SW480 (cell line): ENCODE results near the gene ZDHHC22.
"Not testable (repeated sequence)": the region's sequence is repeated elsewhere in the genome, so short reads cannot be mapped to it uniquely, and the experiment has no call there.

ENCODE experiments used
- DNase-seq: peaks from one replicate; pipeline ENCODE4 v3.0.0-alpha.2; 2016; ENCODE audit warnings: low spot score

The ZDHHC22 gene, protein sequence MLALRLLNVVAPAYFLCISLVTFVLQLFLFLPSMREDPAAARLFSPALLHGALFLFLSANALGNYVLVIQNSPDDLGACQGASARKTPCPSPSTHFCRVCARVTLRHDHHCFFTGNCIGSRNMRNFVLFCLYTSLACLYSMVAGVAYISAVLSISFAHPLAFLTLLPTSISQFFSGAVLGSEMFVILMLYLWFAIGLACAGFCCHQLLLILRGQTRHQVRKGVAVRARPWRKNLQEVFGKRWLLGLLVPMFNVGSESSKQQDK

DNA sequence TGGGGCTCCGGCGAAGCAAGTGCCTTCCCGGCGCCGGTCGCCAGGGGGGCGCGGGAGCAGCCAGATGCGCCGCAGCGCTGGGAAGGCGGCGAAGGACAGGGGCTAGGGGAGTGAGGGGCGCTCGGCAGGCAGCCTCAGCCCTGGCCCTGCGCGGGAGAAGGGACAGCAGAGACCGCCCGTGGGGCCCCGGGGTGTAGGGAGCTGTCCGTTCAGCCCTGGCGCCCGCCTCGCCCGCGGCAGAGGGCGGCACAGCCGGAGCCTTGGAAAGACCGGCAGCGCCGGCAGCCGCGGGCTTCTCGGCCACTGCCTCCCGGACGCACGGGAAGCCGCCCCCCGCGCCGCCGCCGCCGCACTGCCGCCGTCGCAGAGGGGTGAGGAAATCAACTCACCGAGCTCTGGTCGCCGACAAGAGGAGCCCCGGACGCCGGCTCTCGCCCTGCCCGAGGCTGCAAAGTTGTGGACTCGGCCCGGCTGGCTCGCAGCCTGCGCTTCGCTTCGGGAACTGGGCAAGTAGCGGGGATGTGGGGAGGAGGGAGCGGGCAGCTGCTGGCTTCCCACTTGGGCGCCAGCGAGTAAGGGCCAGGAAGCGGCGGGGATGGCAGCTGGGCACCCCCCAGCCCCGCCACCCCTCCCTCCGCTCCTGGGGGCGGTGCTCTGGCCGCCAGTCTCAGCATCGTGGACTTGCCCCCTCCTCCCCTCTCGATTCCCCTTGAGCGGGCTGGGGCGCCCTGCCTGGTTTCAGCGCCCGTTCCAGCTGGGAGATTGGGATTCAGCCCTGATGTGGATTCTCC lies at the start of gene ZDHHC22:
ZDHHC22 (minus strand) TSS at position 578 of the 791 bp plus-strand sequence. CDS start 2,053 bp downstream, outside the sequence.
- peak; percentile 58 for DNase-seq

DNA sequence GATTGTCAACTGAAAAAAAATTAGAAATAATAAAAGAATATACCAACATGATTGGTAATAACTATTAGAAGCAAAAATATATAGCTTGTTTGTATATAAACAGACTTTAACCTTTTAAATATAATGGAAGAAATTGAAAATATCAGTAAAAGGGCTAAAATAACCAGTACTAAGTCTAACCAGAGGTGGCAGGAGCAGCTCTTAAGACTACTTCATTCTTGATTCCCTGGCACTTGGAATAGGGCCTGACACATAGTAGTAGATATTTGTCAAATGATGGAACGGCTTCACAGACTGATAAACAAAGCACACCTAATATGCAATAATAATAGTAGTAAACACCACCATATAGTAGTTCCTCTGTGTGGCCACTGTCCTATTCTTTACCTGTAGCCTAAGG lies 49.4 kb upstream of the ZDHHC22 start:
- no peak for DNase-seq

DNA sequence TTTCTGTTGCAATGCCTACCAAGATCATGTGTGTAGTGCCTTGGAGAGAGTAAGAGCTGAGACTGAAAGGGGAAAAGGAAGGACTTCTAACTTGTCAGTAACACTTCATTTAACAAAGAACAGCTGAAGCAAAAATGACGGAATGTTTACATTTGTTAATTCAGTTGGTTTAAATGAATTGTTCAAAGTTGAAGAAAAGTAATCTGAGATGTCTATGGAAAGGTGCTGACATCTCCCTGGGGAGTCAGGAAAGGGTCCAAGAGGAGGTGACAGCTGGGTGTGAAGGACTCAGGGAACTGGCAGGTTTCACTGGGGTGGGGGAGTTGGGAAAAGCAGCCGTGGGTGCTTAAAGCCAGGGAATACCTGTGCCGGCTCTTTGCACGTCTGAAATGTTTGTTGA lies 47.9 kb upstream of the ZDHHC22 start:
- no peak for DNase-seq

DNA sequence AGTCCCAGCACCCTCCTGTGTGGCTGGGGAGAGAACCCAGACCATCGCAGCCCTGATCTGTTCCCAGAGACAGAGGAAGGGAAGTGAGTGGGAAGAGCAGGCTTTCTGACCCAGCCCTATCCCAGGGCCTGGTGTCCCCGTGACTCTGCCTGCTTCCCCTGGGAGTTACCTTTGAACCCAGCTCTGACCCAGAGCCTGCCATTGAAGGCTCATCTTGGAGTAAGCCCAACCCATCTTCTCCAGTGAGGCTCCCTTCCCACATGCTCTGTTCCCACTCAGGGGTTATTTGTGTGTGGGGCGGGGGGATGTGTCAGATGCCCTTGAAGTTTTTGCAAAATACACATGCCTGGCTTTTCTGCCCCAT lies 46.0 kb upstream of the ZDHHC22 start:
- DNase-seq: no peak

DNA sequence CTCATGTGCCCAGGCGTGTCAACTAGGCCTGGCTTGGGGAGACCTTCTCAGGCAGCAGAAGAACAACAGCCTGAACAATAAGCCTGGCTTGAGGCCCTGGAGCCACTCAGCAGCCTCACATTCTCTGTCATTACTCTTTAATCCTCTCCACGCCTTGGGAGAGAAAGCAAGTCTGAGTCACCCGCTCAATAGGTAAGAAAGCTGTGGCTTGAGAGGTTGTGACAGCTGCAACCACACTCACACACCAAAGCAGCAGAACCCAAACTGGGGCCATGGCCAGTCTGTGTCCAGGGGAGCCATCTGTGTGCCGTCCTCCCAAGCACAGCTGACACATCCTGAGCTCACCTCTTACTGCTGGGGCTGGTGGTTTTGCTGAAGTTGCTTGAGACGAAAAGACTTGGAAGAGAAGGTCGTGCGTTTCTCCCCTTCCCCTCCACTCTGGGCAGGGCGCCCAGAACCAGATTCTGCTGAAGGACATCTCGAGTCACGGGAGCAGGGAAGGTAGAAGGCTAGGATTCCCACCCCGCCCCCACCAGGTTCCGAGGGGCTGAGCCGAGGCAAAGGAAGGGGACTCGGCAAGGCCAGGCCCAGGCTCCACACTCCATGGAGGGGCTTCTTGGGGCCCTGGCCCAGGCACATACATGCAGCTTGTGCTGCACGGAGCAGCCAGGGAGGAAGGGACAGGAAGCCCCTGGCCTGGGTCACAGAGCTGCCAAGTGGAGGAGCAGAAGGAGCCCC lies 45.5 kb upstream of the ZDHHC22 start:
- peak; percentile 33 for DNase-seq

DNA sequence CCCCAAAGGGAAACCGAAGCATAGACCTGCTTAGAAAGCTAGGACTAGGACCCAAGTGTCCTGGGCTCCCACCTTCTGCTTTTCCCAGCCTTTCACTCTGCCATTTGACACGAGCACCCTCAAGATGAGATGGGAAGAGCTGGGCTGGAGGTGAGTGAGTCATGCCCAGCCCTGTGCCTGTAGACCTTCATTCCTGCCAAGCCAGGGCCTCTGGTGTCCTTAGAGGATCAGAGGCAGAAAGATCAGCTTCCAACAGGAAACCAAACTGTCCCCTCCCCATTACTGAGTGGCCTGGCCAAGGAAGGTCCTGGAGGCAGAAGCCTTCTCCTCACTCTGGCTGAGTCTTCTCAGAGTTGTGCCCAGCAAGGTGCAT lies 43.5 kb upstream of the ZDHHC22 start:
- DNase-seq: no peak

DNA sequence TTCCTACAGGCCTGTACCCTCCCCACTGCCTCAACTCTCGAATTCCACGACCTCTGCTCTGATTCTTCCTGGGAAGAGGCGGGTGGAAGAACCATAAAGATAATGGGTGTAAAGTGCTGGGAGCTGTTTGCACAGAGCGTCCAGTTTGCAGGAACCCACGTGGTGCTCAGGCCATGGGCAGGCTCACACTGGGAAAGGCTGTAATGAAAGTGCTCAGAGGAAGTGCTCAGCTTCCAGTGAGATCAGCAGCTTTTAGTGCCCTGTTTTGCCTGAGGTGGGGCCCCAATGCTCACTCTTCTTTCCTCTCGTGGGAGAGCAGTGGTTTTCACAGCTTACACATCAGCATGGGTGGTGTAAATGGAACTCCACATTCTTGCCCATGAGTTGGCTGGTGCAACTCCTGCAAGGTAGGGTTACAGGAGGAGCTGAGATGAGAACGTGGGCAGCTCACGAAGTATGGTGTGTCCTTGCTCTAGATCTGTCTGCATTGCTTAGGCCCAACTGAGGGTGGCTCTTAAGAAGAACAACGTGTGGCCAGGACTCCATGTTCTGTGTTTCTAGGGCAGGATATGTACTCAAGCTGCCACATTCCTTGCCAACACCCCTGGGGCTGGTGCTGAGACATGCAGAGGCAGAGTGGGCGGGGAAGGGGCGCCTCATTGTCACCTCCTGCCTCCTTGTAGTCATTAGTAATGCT lies 43.0 kb upstream of the ZDHHC22 start:
- DNase-seq: no peak

DNA sequence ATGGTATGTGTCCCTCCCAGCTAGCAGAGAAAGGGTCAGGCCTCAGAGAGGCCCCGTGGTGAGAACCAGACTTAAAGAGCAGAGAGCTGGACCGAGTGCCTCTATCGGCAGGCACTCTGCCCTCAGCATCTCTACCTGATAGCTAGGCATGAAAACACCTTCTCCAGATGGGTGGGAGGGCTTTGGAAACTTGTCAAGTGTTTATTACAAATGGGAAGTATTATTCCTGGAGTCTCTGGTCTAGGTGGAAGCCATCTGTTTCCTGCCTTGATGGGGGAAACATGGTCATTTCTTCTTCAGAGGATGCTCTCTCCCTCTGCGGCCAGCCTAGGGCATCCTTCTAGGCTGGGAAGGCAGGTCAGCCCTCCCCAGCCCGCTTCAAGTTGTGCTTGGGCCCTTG lies 42.3 kb upstream of the ZDHHC22 start:
- no peak for DNase-seq

DNA sequence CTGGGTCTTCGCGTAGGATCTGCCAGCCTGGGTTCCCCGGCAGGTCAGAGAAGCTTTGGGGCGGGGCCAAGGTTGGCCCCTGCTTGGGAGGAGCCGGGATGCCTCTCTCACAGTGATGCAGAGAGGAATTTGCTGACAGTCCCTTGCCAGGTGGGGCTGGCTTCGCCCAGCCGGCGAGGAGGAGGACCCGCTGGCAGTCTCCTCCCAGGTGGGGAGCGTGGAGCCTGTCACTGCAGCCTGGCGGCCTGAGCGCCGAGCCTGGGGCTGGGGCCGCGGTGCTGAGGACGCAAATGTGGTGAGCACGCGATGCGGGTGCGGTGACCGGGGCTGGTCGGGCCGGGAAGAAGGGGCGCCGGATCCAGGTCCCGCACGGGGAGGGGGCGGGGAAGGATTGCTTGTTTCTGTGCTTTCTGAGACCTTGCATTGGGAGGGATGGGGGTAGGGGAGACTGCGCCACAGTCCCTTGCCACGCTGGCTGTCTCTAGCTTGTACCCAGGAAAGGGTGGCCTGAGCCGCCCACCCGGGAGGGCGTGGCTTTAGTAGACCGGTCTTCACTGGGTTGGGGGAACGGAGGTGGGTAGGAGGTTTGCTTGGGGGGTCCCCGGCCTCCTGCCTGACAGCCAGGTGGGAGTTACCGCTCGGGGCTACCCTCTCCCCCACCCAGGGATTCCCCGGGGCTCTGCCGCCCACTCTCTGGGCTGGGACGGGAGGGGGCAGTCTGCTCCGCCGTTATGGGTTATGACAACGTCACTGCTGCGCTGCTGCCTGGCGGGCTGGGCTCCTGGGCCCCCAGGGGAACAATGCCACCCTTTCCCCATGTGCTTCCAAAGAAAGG lies 40.2 kb upstream of the ZDHHC22 start, which contains the start of gene TMEM63C:
TMEM63C (plus strand) TSS at position 196 of the 835 bp plus-strand sequence. CDS start 37,016 bp downstream, outside the sequence.
- peak; percentile 91 for DNase-seq

DNA sequence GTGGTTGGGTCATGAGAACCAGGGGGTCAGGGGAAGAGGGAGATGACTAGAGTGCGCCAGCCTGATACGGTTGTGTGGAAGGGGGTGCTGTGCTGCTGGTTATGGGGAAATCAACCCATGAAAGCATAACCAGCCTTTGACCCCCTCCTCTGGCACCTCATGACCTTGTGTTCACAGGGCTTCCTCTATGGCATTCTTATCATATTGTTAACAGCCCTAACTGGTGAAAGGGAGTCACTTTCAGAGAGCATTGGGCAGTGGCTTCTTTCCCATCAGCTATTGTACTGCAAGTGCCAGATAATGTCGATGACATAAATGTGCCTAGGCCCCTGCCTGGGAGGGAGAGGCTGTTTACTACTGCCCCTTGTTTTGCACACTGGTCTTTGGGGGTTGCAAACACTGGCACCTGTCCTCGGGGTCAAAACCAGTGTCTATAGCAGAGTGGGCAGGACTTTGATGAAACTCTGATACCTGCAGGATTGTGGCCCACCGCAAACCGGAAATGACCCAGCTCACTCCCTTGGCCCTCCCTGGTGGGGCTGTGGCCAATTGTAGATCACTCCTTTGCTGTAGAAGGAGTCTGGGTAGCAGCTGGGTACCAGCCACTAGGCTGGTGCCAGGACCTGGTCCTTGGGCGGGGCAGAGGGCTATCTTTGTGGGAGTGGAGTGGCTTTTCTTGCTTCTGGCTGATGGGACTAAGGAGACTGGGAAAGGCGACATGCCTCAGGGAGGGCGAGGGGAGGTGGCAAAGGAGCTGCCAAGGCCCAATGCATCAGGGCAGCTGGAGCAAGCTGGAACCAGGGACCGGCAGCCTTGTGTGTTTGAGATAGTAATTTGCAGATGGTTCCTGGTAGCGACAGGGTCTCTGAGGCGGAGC lies 39.4 kb upstream of the ZDHHC22 start:
- DNase-seq: peak; percentile 70

DNA sequence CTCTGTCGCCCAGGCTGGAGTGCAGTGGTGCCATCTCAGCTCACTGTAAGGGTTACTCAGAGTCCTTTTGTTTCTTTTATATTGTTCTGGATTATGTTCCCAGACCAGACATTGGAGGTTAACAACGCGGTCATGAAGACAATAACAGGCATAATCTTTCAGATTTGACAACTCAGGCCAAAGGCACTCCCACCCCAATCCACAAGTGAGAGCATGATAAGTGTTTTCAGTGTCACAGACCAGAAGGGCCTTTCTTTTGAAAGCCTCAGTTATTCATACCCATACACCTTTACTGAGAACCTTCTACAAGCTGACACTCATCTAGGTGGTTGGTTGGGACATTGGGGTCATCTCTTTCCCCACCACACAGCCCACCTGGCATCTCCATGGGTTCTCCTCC lies 37.1 kb upstream of the ZDHHC22 start:
- DNase-seq: no peak

DNA sequence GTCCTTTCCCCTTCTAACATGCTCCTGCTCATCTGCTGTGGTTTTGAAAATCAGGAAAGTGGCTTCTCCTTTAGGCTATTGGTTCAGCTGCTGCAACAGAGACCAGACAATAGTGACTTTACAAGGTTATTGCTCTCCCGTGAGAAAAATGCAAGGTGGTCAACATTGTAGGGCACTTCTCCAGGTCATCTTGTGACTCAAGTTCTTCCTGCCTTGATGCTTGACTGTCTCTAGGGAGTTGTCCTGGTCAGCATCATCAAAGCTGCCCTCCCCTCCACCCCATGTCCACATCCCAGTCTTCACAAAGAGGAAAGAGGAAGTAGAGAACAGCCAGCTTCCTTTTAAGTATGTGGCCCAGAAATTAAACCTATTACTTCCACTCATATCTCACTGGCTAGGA lies 36.1 kb upstream of the ZDHHC22 start:
- no peak for DNase-seq

DNA sequence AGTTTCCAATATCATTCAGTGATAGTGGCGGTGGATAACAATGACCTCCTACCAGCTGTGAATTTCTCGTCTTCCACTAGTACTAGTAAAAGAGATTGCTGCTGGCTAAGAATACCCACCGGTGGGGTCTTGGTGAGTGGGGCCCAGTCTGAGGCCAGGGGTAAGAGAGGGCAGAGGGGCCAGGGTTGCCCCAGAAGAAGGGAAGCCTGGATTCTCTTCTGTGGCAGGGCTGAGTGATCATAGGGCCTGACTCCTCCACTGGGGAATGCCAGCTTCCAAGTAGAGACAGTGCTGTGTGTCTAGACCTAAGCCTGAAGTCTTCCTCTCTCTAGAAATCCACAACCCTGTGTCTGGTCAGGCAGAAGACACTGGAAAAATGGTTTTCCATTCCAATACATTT lies 34.3 kb upstream of the ZDHHC22 start:
- DNase-seq: no peak

DNA sequence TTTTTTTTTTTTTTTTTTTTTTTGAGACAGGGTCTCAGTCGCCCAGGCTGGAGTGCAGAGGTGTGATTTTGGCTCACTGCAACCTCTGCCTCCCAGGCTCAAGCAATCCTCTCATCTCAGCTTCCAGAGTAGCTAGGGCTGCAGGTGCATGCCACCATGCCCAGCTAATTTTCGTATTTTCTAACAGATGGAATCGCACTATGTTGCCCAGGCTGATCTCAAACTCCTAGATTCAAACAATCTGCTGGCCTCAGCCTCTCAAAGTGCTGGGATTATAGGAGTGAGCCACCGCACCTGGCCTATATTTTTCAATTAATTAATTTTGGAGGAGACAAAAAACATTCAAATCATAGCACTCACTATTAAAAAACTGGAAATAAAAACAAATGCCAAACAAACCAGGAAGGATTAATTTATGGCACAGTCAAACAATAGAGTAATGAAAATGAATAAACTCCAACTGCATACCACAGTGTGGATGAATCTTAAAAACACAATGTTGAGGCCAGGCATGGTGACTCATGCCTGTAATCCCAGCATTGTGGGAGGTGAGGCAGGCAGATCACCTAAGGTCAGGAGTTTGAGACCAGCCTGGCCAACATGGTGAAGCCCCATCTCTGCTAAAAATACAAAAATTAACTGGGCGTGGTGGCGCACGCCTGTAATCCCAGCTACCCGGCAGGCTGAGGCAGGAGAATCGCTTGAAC lies 32.5 kb upstream of the ZDHHC22 start:
- DNase-seq: not testable (repeated sequence)

DNA sequence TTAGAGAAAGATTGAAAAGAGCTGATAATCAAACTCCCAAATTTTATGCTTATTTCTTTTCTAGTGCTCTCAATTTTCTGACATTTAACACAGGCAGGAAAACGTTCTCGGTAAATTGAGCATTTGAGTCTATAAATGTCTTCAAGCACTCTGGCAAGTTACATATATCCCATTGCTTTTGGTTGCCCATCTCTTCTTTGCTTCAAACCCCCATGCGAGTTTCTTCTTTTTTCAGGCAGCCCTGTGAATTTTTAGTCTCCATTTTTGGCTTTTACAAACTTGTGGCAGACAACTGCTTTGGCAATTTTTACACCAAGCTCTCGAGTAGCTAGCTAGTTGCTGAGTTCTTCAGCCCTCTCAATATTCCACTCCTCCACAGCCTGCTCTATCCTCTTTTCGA lies 31.3 kb upstream of the ZDHHC22 start:
- DNase-seq: no peak

DNA sequence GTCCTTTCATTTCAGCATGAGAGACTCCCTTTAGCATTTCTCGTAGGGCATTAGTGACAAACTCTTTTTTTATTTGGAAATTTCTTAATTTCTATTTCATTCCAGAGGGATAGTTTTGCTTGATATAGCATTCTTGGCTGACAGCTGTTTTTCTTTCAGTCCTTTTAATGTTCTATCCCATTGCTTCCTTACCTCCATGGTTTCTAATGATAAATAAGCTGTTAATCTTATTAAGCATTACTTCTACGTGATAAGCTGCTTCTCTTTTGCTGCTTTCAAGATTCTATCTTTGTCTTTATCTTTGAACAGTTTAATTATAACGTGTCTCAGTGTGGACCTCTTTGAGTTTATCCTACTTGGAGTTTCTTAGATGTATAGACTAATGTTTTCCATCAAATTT lies 28.5 kb upstream of the ZDHHC22 start:
- DNase-seq: no peak

DNA sequence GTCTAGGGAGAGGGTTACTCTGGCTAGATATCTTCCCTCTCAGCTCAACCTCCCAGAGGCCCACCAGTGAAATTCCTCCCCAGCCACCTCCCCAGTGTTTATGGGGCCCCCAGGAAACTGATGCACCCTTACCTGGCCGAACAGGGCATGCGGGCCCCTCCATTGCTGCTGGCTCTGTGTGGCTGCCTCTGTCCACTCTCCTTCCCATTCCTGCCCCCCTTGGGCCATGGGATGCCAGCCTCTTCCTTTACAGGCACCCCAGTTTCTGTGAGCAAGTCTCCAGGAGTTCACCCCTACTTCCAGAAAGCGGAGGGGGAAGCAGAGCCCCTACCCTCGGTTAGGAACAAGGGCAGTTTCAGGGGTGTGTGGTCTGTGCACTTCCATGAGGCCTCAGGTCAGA lies 19.4 kb upstream of the ZDHHC22 start:
- no peak for DNase-seq

DNA sequence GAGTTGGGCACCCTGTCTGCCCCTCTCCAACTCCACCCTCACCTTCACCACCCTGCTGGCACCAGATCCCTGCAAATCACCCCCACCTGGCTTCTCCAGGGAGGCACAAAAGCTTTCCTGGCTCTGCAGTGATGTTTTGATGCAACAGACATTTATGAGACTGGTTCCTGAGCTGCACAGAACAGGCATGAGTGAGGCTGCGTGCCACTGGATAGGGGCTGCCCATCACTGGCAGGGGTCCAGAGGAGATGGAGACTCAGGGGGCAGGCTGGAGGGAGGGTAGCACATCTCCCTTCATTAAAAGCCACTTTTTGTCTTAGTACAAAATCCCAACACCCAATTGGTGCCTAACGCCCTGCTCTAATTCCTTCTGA lies 17.3 kb upstream of the ZDHHC22 start:
- no peak for DNase-seq

DNA sequence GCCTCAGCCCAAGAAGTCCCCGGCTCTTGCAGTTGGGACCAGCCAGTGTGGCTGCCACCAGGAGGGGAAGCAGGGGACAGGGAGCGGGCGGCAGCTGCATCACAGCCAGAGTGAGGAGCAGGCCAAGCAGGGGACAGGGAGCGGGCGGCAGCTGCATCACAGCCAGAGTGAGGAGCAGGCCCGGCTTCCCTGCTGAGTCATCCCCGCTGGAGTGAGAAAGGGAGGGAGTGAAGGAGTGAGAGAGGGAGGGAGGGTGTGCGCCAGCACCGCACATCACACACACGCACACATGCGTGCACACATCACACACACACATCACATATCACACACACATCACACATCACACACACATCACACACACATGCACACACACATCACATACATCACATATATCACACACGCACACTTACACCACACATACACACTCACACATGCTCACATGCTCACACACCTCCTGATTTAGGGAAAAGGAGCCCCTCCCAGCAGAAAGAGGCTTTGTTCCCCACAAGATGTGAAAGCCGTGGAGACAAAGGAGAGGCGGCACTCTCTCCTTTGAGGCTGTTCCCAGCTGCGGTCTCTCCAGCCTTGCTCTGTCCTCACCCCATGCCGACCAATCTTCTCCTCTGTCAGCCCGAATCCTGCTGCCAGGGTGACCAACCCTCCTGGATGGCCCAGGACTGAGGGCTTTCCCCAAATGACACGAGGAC lies 16.7 kb upstream of the ZDHHC22 start:
- DNase-seq: peak; percentile 43
